Transverse colon (tissue), 4 donors: ENCODE data around the gene OXCT2. TPM values are rescaled to one million over a fixed set of nuclear protein-coding genes. Genes with fewer than 3 reads are reported as not detected.
A peak's percentile ranks its signal among the peaks of the same experiment; 100 is the strongest.
"Not testable (repeated sequence)": the region's sequence is repeated elsewhere in the genome, so short reads cannot be mapped to it uniquely, and the experiment has no call there.

Experiments
- DNase-seq: peaks from one replicate; pipeline ENCODE4 v3.0.0-alpha.2; 2019
- H3K27ac ChIP-seq, 4 donors: fragments of 200-600 bp; sonication (generic); 2 replicates each; pipeline ENCODE4 v1.5.1; 2016 to 2018; ENCODE audit warnings: inconsistent platforms in 4 of 4
- H3K27me3 ChIP-seq: fragments of 200-600 bp; sonication (generic); 2 replicates; pipeline ENCODE4 v1.5.1; 2017; ENCODE audit warnings: inconsistent platforms
- H3K36me3 ChIP-seq, 4 donors: fragments of 200-600 bp; sonication (generic); 2 replicates each; pipeline ENCODE4 v1.5.1; 2017 to 2019; ENCODE audit warnings: inconsistent platforms in 4 of 4
- H3K4me1 ChIP-seq, 4 donors: fragments of 200-600 bp; sonication (generic); 2 replicates each; pipeline ENCODE4 v1.5.1; 2017 to 2020; ENCODE audit warnings: inconsistent platforms in 4 of 4
- H3K4me3 ChIP-seq, 4 donors: fragments of 200-600 bp; sonication (generic); 1 replicate in 1 of 4; 2 replicates in 3 of 4; pipeline versions ENCODE4 v1.5.1 to v1.6.1; 2017 to 2019; ENCODE audit warnings: inconsistent platforms in 4 of 4
- H3K9me3 ChIP-seq, 2 donors: fragments of 200-600 bp; sonication (generic); 2 replicates each; pipeline ENCODE4 v1.5.1; 2017 to 2019; ENCODE audit warnings: inconsistent platforms in 2 of 2
- EP300 ChIP-seq: sonication (generic); formaldehyde crosslinking; IDR thresholded peaks from one replicate; pipeline ENCODE4 v1.6.1; 2017; ENCODE audit warnings: antibody characterized with exemption, low read depth
- POLR2A ChIP-seq: fragments of 450-650 bp; IDR thresholded peaks from one replicate; pipeline ENCODE4 v1.6.1; 2016; ENCODE audit warnings: antibody characterized with exemption, mild to moderate bottlenecking, moderate library complexity
- POLR2AphosphoS5 ChIP-seq, 3 donors: sonication (generic); formaldehyde crosslinking; IDR thresholded peaks; one replicate each; pipeline ENCODE4 v1.6.1; 2016; ENCODE audit warnings: antibody characterized with exemption in 3 of 3
- WGBS, 2 donors: methylation state at CpG; one replicate each; pipeline ENCODE4 v1.1.5; 2018; ENCODE audit warnings: low coverage in 1 of 2; 5-methylcytosine and 5-hydroxymethylcytosine counted together
- in situ Hi-C, 4 donors: fragments of 200-750 bp; cut with MboI; loops; one replicate each; pipeline versions ENCODE4 v1.15.0 to v1.15.1; 2017; ENCODE audit warnings: low sequenced_read_pairs in 3 of 4, low pct_ligation_motif_present in 1 of 4, low pct_unique_long_range_greater_than_20kb in 1 of 4
- intact Hi-C: fragments of 100-400 bp; cut with DNase I; formaldehyde crosslinking; loops from one replicate; pipeline ENCODE4 v1.15.1; 2023; ENCODE audit warnings: low total_unique reads
- total RNA-seq, 4 donors: library from RNA; depleted of rRNA; stranded (reverse); fragments of >200 nt; gene quantifications; one replicate each; pipeline ENCODE4 v1.1.0, GENCODE V29; 2016
- TF ChIP-seq, protein P1 (sequence below), 5 experiments: fragments of 200-600 bp in 3 of 5; fragments of 450-650 bp in 2 of 5; sonication (generic) in 3 of 5; IDR thresholded peaks; 1 replicate in 2 of 5; 2 replicates in 3 of 5; pipeline ENCODE4 v1.5.1; 2016 to 2017; ENCODE audit warnings: antibody characterized with exemption in 5 of 5, inconsistent platforms in 3 of 5, mild to moderate bottlenecking in 2 of 5, moderate library complexity in 1 of 5

OXCT2 gene
- total RNA-seq, 4 donors from 2014 or later = 0.40 to 10.8 (median 6.2) TPM

GRCh38 chr1:39769502-39769901 lies 1.6 kb downstream of the OXCT2 start:
- in situ Hi-C loops, H3K27ac ChIP-seq, H3K4me1 ChIP-seq, DNase-seq, H3K9me3 ChIP-seq, H3K36me3 ChIP-seq, H3K4me3 ChIP-seq, intact Hi-C loops, H3K27me3 ChIP-seq: not testable (repeated sequence)
- WGBS, 2 donors = 93% methylated on average over 13 of the region's 19 CpGs; no CpG with 5 or more reads in 1 of the 2 donors

DNA sequence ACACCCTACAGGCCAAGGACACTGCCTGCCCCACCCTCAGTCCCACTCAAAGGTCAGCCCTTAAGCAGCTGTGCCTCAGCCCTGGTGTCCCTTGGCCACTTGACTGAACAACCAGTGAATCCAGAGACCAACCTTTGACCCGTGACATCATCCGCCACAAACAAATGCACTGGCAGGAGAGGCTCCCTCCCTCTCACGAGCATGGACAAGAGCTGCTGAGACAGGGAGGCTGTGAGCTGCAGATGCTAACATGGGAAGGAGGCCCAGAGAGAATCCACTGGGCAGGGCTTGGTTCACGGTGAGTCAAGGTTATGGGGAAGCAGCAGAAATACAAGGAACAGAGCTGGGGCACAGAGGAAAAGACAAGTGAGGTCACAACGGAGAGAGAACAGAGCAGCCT lies 4.7 kb downstream of the OXCT2 start:
- H3K36me3 ChIP-seq, H3K27me3 ChIP-seq, H3K27ac ChIP-seq, in situ Hi-C loops, H3K4me3 ChIP-seq, H3K4me1 ChIP-seq, H3K9me3 ChIP-seq, intact Hi-C loops: not testable (repeated sequence)
- WGBS, 2 donors = 33 to 39% methylated on average over 1 to 3 of the region's 5 CpGs
- DNase-seq = peak; percentile 24

DNA sequence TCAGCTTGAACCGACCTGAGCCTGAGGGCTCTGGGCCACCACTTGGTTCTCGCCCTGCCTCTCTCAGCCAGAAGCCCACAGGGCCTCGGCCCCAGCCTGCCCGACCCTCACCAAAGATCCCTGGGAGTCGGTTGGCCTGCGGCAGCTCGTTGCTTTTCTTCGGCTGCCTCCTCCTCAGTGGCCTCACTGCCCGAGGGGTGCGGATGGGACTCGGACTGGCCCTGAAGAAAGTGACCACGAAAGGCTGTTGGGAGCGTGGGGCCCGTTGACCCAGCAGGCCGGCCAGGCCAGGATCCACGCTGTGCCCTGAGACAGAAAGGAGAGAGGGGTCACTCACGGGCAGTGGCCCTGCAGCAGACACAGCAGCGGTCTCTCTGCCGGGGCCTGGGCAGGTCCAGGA lies 6.6 kb downstream of the OXCT2 start:
- intact Hi-C loops, in situ Hi-C loops: not testable (repeated sequence)
- 87% methylated on average over 10 of the region's 19 CpGs; no CpG with 5 or more reads in 1 of the 2 donors for WGBS, 2 donors

GRCh38 chr1:39763619-39764374 lies 7.4 kb downstream of the OXCT2 start:
- DNase-seq, H3K4me3 ChIP-seq, H3K27me3 ChIP-seq, H3K4me1 ChIP-seq, H3K27ac ChIP-seq, intact Hi-C loops, H3K9me3 ChIP-seq, in situ Hi-C loops, H3K36me3 ChIP-seq: not testable (repeated sequence)
- 85% methylated on average over 13 of the region's 18 CpGs; no CpG with 5 or more reads in 1 of the 2 donors for WGBS, 2 donors

More for the DNA sequence above, 6.6 kb downstream of the OXCT2 start:
- H3K9me3 ChIP-seq, H3K27me3 ChIP-seq, H3K27ac ChIP-seq, H3K36me3 ChIP-seq, DNase-seq, H3K4me3 ChIP-seq, H3K4me1 ChIP-seq: not testable (repeated sequence)

- 92% methylated on average over 30 of the region's 30 CpGs; no CpG with 5 or more reads in 1 of the 2 donors for WGBS, 2 donors
- no peaks in the 10 kb centered on the region for H3K9me3 ChIP-seq
- DNase-seq = no peak
- H3K4me1 ChIP-seq = peaks cover 0 to 4% (median 2%) of the 10 kb centered on the region in 4 donors
- H3K36me3 ChIP-seq = no peaks in the 10 kb centered on the region
- no peak overlapping the region for H3K4me3 ChIP-seq
- intact Hi-C loops = no loop called here
- no peaks in the 10 kb centered on the region for H3K27me3 ChIP-seq
- H3K27ac ChIP-seq = no peak overlapping the region
- in situ Hi-C loops = no loop called here
- TF ChIP-seq POLR2AphosphoS5 (IDR thresholded peaks at IDR 0.05) (no peak), POLR2A (no peak), EP300 (no peak)
- TF ChIP-seq, protein P1, sequence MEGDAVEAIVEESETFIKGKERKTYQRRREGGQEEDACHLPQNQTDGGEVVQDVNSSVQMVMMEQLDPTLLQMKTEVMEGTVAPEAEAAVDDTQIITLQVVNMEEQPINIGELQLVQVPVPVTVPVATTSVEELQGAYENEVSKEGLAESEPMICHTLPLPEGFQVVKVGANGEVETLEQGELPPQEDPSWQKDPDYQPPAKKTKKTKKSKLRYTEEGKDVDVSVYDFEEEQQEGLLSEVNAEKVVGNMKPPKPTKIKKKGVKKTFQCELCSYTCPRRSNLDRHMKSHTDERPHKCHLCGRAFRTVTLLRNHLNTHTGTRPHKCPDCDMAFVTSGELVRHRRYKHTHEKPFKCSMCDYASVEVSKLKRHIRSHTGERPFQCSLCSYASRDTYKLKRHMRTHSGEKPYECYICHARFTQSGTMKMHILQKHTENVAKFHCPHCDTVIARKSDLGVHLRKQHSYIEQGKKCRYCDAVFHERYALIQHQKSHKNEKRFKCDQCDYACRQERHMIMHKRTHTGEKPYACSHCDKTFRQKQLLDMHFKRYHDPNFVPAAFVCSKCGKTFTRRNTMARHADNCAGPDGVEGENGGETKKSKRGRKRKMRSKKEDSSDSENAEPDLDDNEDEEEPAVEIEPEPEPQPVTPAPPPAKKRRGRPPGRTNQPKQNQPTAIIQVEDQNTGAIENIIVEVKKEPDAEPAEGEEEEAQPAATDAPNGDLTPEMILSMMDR (IDR thresholded peaks at IDR 0.05) = no peak
Measured at GRCh38 chr1:39762550-39763540, 8.3 kb downstream of the OXCT2 start.
